Upper lobe of left lung (tissue), 6 donors: Measurements from ENCODE around the gene XPC. TPM values are rescaled to one million over a fixed set of nuclear protein-coding genes. Genes with fewer than 3 reads are reported as not detected.

Source experiments
- ATAC-seq, 2 donors: fragments of 200-7000 bp; cut with Tn5 transposase; one replicate each; pipeline ENCODE4 v1.9.1; 2022; ENCODE audit warnings: mild to moderate bottlenecking in 2 of 2, moderate library complexity in 2 of 2; ENCODE audit not compliant: low FRiP score in 2 of 2
- DNase-seq, 2 donors: peaks; one replicate each; pipeline ENCODE4 v3.0.0-alpha.2; 2019 to 2020
- H3K27ac ChIP-seq, 4 donors: fragments of 200-600 bp; sonication (generic); one replicate each; pipeline ENCODE4 v1.5.1; 2016 to 2019
- H3K27me3 ChIP-seq, 4 donors: fragments of 200-600 bp; sonication (generic); one replicate each; pipeline ENCODE4 v1.5.1; 2017 to 2019
- H3K36me3 ChIP-seq, 4 donors: fragments of 200-600 bp; sonication (generic); one replicate each; pipeline ENCODE4 v1.5.1; 2016 to 2019
- H3K4me1 ChIP-seq, 4 donors: fragments of 200-600 bp; sonication (generic); one replicate each; pipeline ENCODE4 v1.5.1; 2018 to 2019
- H3K4me3 ChIP-seq, 4 donors: fragments of 200-600 bp; sonication (generic); one replicate each; pipeline ENCODE4 v1.5.1; 2017 to 2019; ENCODE audit warnings: mild to moderate bottlenecking in 2 of 4, moderate library complexity in 1 of 4
- H3K9me3 ChIP-seq, 4 donors: fragments of 200-600 bp; sonication (generic); one replicate each; pipeline ENCODE4 v1.5.1; 2018 to 2019
- CTCF ChIP-seq, 6 experiments: fragments of 450-650 bp in 4 of 6; fragments of 200-600 bp in 2 of 6; sonication (generic) in 2 of 6; IDR thresholded peaks; one replicate each; pipeline ENCODE4 v1.5.1; 2016 to 2019; ENCODE audit warnings: antibody characterized with exemption in 6 of 6
- EP300 ChIP-seq, 4 donors: sonication (generic); formaldehyde crosslinking; IDR thresholded peaks; one replicate each; pipeline ENCODE4 v1.5.1; 2017; ENCODE audit warnings: antibody characterized with exemption in 4 of 4, control low read depth in 2 of 4
- POLR2A ChIP-seq, 4 donors: fragments of 450-650 bp; IDR thresholded peaks; one replicate each; pipeline ENCODE4 v1.5.1; 2016 to 2017; ENCODE audit warnings: antibody characterized with exemption in 4 of 4, mild to moderate bottlenecking in 2 of 4
- POLR2AphosphoS5 ChIP-seq, 2 donors: sonication (generic); formaldehyde crosslinking; IDR thresholded peaks; one replicate each; pipeline ENCODE4 v1.5.1; 2017; ENCODE audit warnings: antibody characterized with exemption in 2 of 2
- WGBS, 2 donors: methylation state at CpG; one replicate each; pipeline ENCODE4 v1.1.5; 2017 to 2018; 5-methylcytosine and 5-hydroxymethylcytosine counted together
- total RNA-seq, 6 donors: library from RNA; depleted of rRNA in 4 of 6; stranded (reverse); fragments of >200 nt in 4 of 6; gene quantifications; one replicate each; pipeline versions ENCODE4 v1.1.0 to v1.2.1, GENCODE V29; 2016 to 2021
- donor health status: DM: no; HTN: no; CAD: no; lungs with moderate emphysema.
- donor health status: DM: no; HTN: yes; CAD: no; lungs with severe emphysema.

The XPC gene
- total RNA-seq, 6 donors from 2014 or later, result 33.8 to 87.0 (median 46.6) TPM

DNA sequence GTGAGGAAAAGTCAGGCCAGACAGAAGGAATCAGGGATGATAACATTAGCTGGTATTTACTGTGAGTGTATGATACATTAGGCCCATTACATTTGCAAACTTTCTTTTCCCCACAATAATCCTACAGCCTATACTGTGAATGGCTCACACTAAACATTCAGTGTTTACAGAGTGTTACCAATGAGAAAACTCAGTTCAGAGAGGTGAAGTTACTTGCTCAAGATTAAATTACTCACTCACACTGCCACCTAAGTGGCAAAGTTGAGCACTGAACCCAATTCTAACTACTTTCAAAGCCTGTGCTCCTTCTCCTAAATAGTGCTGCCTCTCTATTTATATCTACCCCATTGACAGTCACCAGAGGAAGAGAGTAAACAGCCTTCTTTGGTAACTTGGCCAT, 8.5 kb downstream of the XPC start:
- peaks cover 0 to 1% (median 0%) of the 10 kb centered on the region in 4 donors for H3K4me1 ChIP-seq
- TF ChIP-seq CTCF (IDR thresholded peaks at IDR 0.05) (no peak), POLR2A (IDR thresholded peaks at IDR 0.05) (no peak), POLR2AphosphoS5 (IDR thresholded peaks at IDR 0.05) (no peak), EP300 (IDR thresholded peaks at IDR 0.05) (no peak)
- no peaks in the 10 kb centered on the region for H3K9me3 ChIP-seq
- peaks cover 45 to 81% (median 73%) of the 10 kb centered on the region in 4 donors for H3K36me3 ChIP-seq
- DNase-seq, result no peak
- H3K27me3 ChIP-seq, result no peaks in the 10 kb centered on the region
- no peak for ATAC-seq
- no peak overlapping the region for H3K4me3 ChIP-seq
- H3K27ac ChIP-seq, result no peak overlapping the region

GRCh38 chr3:14169435-14169834, 9.0 kb downstream of the XPC start:
- no peak overlapping the region for H3K4me3 ChIP-seq
- no peaks in the 10 kb centered on the region for H3K9me3 ChIP-seq
- H3K4me1 ChIP-seq, result no peaks in the 10 kb centered on the region
- TF ChIP-seq EP300 (IDR thresholded peaks at IDR 0.05) (no peak), POLR2A (IDR thresholded peaks at IDR 0.05) (no peak), POLR2AphosphoS5 (IDR thresholded peaks at IDR 0.05) (no peak), CTCF (IDR thresholded peaks at IDR 0.05) (no peak)
- H3K27me3 ChIP-seq, result no peaks in the 10 kb centered on the region
- peaks cover 48 to 85% (median 77%) of the 10 kb centered on the region in 4 donors for H3K36me3 ChIP-seq
- ATAC-seq, result no peak
- DNase-seq, result no peak
- WGBS, 2 donors, result 93 to 94% methylated on average over 2 of the region's 2 CpGs
- H3K27ac ChIP-seq, result no peak overlapping the region

DNA sequence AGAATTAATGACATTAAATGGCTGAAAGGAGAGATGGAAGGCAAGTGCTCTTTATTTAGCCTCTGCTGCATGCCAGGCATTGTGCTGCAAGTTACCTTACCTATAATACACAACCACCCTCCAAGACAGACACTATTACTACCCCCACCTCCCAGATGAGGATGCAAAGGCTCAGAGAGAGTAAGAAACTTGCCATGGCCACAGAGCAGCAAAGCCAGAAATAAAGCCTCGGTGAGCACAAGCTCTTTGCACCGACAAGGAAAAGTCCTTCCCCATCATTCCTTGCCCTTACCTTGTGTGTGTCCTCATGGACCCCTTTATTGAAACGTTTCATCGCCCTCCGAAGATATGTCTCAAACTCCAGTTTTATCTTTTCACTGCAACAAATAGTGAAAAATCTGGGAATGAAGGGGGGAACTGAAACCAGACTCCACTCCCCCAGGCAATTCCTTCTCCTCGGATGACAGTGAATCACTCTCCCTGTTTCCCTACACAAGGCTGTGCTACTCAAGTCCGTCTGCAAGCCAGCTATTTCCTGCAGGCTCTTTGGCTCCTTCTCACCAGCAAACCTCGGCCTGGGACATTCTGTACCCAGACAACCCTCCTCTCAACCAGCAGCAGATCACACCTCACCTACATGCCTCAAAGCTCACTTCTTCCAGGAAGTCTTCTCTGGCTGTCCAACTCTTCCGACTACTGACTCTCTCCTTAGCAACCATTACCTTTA, 11.4 kb downstream of the XPC start:
- Histone ChIP-seq H3K27ac (no peak overlapping the region), H3K4me3 (no peak overlapping the region), H3K36me3 (peaks cover 53 to 99% (median 92%) of the 10 kb centered on the region in 4 donors), H3K27me3 (no peaks in the 10 kb centered on the region), H3K9me3 (peaks cover 0 to 3% (median 0%) of the 10 kb centered on the region in 4 donors), H3K4me1 (no peaks in the 10 kb centered on the region)
- DNase-seq (no peak), ATAC-seq (no peak)
- TF ChIP-seq POLR2A (IDR thresholded peaks at IDR 0.05) (no peak), CTCF (IDR thresholded peaks at IDR 0.05) (no peak), POLR2AphosphoS5 (IDR thresholded peaks at IDR 0.05) (no peak), EP300 (IDR thresholded peaks at IDR 0.05) (no peak)
- 89 to 95% methylated on average over 9 of the region's 9 CpGs for WGBS, 2 donors

DNA sequence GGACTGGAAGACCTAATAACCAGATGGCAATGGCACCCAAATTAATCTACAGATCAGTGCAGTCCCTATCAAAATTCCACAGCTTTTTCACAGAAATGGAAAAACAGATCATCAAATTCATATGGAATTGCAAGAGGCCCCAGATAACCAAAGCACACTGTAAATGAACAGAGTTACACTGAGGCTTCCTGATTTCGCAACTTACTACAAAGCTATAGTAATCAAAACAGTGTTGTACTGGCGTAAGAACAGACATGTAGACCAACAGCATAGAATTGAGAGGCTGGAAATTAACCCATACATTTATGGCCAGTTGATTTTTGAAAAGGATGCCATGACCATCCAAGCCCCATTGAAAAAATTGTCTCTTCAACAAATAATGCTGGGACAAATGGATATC, 16.2 kb downstream of the XPC start:
- WGBS, 2 donors, result 95 to 96% methylated on average over 2 of the region's 2 CpGs
- no peaks in the 10 kb centered on the region for H3K4me1 ChIP-seq
- no peak overlapping the region for H3K4me3 ChIP-seq
- H3K27me3 ChIP-seq, result no peaks in the 10 kb centered on the region
- no peak for DNase-seq
- TF ChIP-seq POLR2A (IDR thresholded peaks at IDR 0.05) (no peak), EP300 (IDR thresholded peaks at IDR 0.05) (no peak), CTCF (IDR thresholded peaks at IDR 0.05) (no peak), POLR2AphosphoS5 (IDR thresholded peaks at IDR 0.05) (no peak)
- H3K36me3 ChIP-seq, result peaks cover 56 to 99% (median 94%) of the 10 kb centered on the region in 4 donors
- ATAC-seq, result no peak
- H3K9me3 ChIP-seq, result peaks cover 0 to 15% (median 3%) of the 10 kb centered on the region in 4 donors
- no peak overlapping the region for H3K27ac ChIP-seq

- DNase-seq (no peak), ATAC-seq (no peak)
- no peak overlapping the region for H3K27ac ChIP-seq
- peaks cover 0 to 15% (median 3%) of the 10 kb centered on the region in 4 donors for H3K9me3 ChIP-seq
- H3K27me3 ChIP-seq, result no peaks in the 10 kb centered on the region
- H3K36me3 ChIP-seq, result peaks cover 52 to 99% (median 91%) of the 10 kb centered on the region in 4 donors
- no peak for TF ChIP-seq POLR2A (IDR thresholded peaks at IDR 0.05)
- TF ChIP-seq POLR2AphosphoS5 (IDR thresholded peaks at IDR 0.05), result no peak
- TF ChIP-seq EP300 (IDR thresholded peaks at IDR 0.05), result no peak
- TF ChIP-seq CTCF (IDR thresholded peaks at IDR 0.05), result no peak
- H3K4me1 ChIP-seq, result no peaks in the 10 kb centered on the region
- H3K4me3 ChIP-seq, result no peak overlapping the region
- WGBS, 2 donors, result 96% methylated on average over 2 of the region's 2 CpGs
These were observed 17.1 kb downstream of the XPC start for GRCh38 chr3:14161282-14161681.
